IMR-90 (cell line): Measurements from ENCODE around the gene TUB. TPM values are rescaled to one million over a fixed set of nuclear protein-coding genes. Genes with fewer than 3 reads are reported as not detected.
A peak's percentile ranks its signal among the peaks of the same experiment; 100 is the strongest.

Experiments
- ATAC-seq: fragments of 200-7000 bp; cut with Tn5 transposase; 2 replicates; pipeline ENCODE4 v1.9.1; 2020; ENCODE audit warnings: low read depth, mild to moderate bottlenecking, moderate library complexity
- BruUV-seq: library from RNA; stranded (reverse); fragments of 400-500 nt; replicated peaks from 2 replicates; lab custom pipeline; 2021; lab: Mats Ljungman, UMichigan
- CTCF ChIA-PET: fragments of 300-600 bp; formaldehyde crosslinking; extraction: SDS; loops from one replicate; lab custom pipeline; 2021; ENCODE audit warnings: antibody characterized with exemption; lab: Yijun Ruan, JAX
- POLR2A ChIA-PET: fragments of 300-600 bp; sonication (Branson Sonifier 250); formaldehyde crosslinking; loops from one replicate; lab custom pipeline; 2022; ENCODE audit warnings: antibody characterized with exemption; ENCODE audit not compliant: unreplicated experiment; lab: Charles Lee
- DNase-seq: peaks from one replicate; pipeline ENCODE4 v3.0.0; 2013
- H2AFZ ChIP-seq: replicated peaks from 2 replicates; pipeline ENCODE3; 2013; ENCODE audit warnings: low read length, mild to moderate bottlenecking; ENCODE audit not compliant: poor library complexity
- H2AK5ac ChIP-seq: 2 replicates; pipeline ENCODE4 v1.6.1; 2013; ENCODE audit warnings: low read depth, low read length, inconsistent platforms
- H2AK9ac ChIP-seq: replicated peaks from 2 replicates; pipeline ENCODE3; 2013; ENCODE audit warnings: mild to moderate bottlenecking, low read depth, low read length, moderate library complexity; ENCODE audit not compliant: poor library complexity
- H2BK120ac ChIP-seq: 2 replicates; pipeline ENCODE4 v1.6.1; 2013; ENCODE audit warnings: low read depth, low read length, inconsistent platforms
- H2BK15ac ChIP-seq: 3 replicates; pipeline ENCODE4 v1.6.1; 2013; ENCODE audit warnings: low read depth, low read length, inconsistent platforms
- H2BK20ac ChIP-seq: 2 replicates; pipeline ENCODE4 v1.6.1; 2013; ENCODE audit warnings: low read depth, mild to moderate bottlenecking, inconsistent platforms, low read length, moderate library complexity
- H2BK5ac ChIP-seq: 2 replicates; pipeline ENCODE4 v1.6.1; 2013; ENCODE audit warnings: mild to moderate bottlenecking, low read depth, low read length, inconsistent platforms; ENCODE audit not compliant: poor library complexity, severe bottlenecking
- H3K14ac ChIP-seq: replicated peaks from 2 replicates; pipeline ENCODE4 v1.6.1; 2013; ENCODE audit warnings: low read depth, low read length, inconsistent platforms
- H3K18ac ChIP-seq: 2 replicates; pipeline ENCODE4 v1.6.1; 2013; ENCODE audit warnings: low read depth, low read length, control low read depth
- H3K23ac ChIP-seq: 2 replicates; pipeline ENCODE4 v1.6.1; 2013; ENCODE audit warnings: low read depth, low read length, inconsistent platforms
- H3K27ac ChIP-seq: 2 replicates; pipeline ENCODE4 v1.5.1; 2013; ENCODE audit warnings: mild to moderate bottlenecking, control low read depth, low read length; ENCODE audit not compliant: insufficient read depth
- H3K27me3 ChIP-seq: 2 replicates; pipeline ENCODE4 v1.6.1; 2013; ENCODE audit warnings: low read length; ENCODE audit not compliant: control insufficient read depth, insufficient read depth
- H3K36me3 ChIP-seq: 2 replicates; pipeline ENCODE4 v1.6.1; 2013; ENCODE audit warnings: low read length, mixed read lengths; ENCODE audit not compliant: control insufficient read depth, insufficient read depth
- H3K4ac ChIP-seq: 2 replicates; pipeline ENCODE4 v1.6.1; 2013; ENCODE audit warnings: low read depth, low read length, inconsistent platforms
- H3K4me1 ChIP-seq: 2 replicates; pipeline ENCODE4 v1.6.1; 2013; ENCODE audit warnings: low read length, mixed read lengths; ENCODE audit not compliant: control insufficient read depth, insufficient read depth
- H3K4me2 ChIP-seq: 2 replicates; pipeline ENCODE4 v1.6.1; 2013; ENCODE audit warnings: low read depth, mild to moderate bottlenecking, control low read depth, low read length, moderate library complexity
- H3K4me3 ChIP-seq: 2 replicates; pipeline ENCODE4 v1.5.1; 2013; ENCODE audit warnings: low read depth, mild to moderate bottlenecking, control low read depth, low read length, moderate library complexity; ENCODE audit not compliant: insufficient read depth
- H3K56ac ChIP-seq: 2 replicates; pipeline ENCODE4 v1.6.1; 2013; ENCODE audit warnings: low read length, inconsistent platforms; ENCODE audit not compliant: insufficient read depth; ENCODE audit errors: extremely low read depth
- H3K79me1 ChIP-seq, 2 experiments: 2 replicates each; pipeline ENCODE4 v1.6.1; 2013; ENCODE audit warnings: low read length in 2 of 2, inconsistent platforms in 1 of 2, low read depth in 1 of 2
- H3K9ac ChIP-seq: 2 replicates; pipeline ENCODE4 v1.6.1; 2013; ENCODE audit warnings: low read depth, low read length, control low read depth
- H3K9me1 ChIP-seq: 2 replicates; pipeline ENCODE4 v1.6.1; 2013; ENCODE audit warnings: low read length, inconsistent platforms; ENCODE audit not compliant: insufficient read depth
- H3K9me3 ChIP-seq: 2 replicates; pipeline ENCODE4 v1.6.1; 2013; ENCODE audit warnings: low read length; ENCODE audit not compliant: control insufficient read depth, insufficient read depth
- H4K20me1 ChIP-seq: 2 replicates; pipeline ENCODE4 v1.6.1; 2013; ENCODE audit warnings: low read length, inconsistent platforms; ENCODE audit not compliant: insufficient read depth
- H4K5ac ChIP-seq: 2 replicates; pipeline ENCODE4 v1.6.1; 2013; ENCODE audit warnings: mild to moderate bottlenecking, low read depth, low read length, control low read depth
- H4K8ac ChIP-seq, 2 experiments: 2 replicates each; pipeline ENCODE4 v1.6.1; 2013; ENCODE audit warnings: low read depth in 2 of 2, low read length in 2 of 2, control low read depth in 1 of 2, inconsistent platforms in 1 of 2
- H4K91ac ChIP-seq: 2 replicates; pipeline ENCODE4 v1.6.1; 2013; ENCODE audit warnings: low read depth, low read length, inconsistent platforms; ENCODE audit not compliant: insufficient read depth
- BHLHE40 ChIP-seq: fragments of 150-350 bp; IDR thresholded peaks from 2 replicates; pipeline ENCODE4 v1.6.1; 2016; ENCODE audit warnings: mild to moderate bottlenecking, low read depth, low read length
- CEBPB ChIP-seq: IDR thresholded peaks from 2 replicates; pipeline ENCODE4 v1.6.1; 2012; ENCODE audit warnings: low read depth, low read length, improper control_type of control experiment
- CHD1 ChIP-seq: IDR thresholded peaks from 2 replicates; pipeline ENCODE4 v1.6.1; 2012; ENCODE audit warnings: low read depth, low read length, improper control_type of control experiment
- CTCF ChIP-seq: conservative IDR thresholded peaks from 2 replicates; pipeline ENCODE4 v1.5.1; 2012; ENCODE audit warnings: mild to moderate bottlenecking, low read depth, low read length, improper control_type of control experiment
- FOS ChIP-seq: fragments of 150-350 bp; IDR thresholded peaks from 2 replicates; pipeline ENCODE4 v1.6.1; 2016; ENCODE audit warnings: low read depth, low read length
- MAFK ChIP-seq: IDR thresholded peaks from 2 replicates; pipeline ENCODE4 v1.6.1; 2012; ENCODE audit warnings: low read depth, low read length, improper control_type of control experiment
- MAZ ChIP-seq: IDR thresholded peaks from 2 replicates; pipeline ENCODE4 v1.6.1; 2012; ENCODE audit warnings: low read depth, mild to moderate bottlenecking, low read length, improper control_type of control experiment, moderate library complexity, borderline replicate concordance
- MXI1 ChIP-seq: IDR thresholded peaks from 2 replicates; pipeline ENCODE4 v1.6.1; 2012; ENCODE audit warnings: low read depth, mild to moderate bottlenecking, low read length, moderate library complexity, borderline replicate concordance
- POLR2A ChIP-seq: IDR thresholded peaks from 2 replicates; pipeline ENCODE4 v1.6.1; 2012; ENCODE audit warnings: mild to moderate bottlenecking, low read depth, low read length
- RAD21 ChIP-seq: IDR thresholded peaks from 2 replicates; pipeline ENCODE4 v1.6.1; 2012; ENCODE audit warnings: low read length, improper control_type of control experiment
- RFX5 ChIP-seq: IDR thresholded peaks from 2 replicates; pipeline ENCODE4 v1.8.0; 2012; ENCODE audit warnings: low read depth, mild to moderate bottlenecking, low read length, moderate library complexity
- WGBS, 2 experiments: methylation state at CpG; one replicate each; pipeline versions ENCODE4 v1.1.5 to v1.1.7; 2013; ENCODE audit warnings: missing lambda C conversion rate in 2 of 2; ENCODE audit not compliant: insufficient read length in 1 of 2; ENCODE audit errors: extremely low coverage in 2 of 2; 5-methylcytosine and 5-hydroxymethylcytosine counted together
- dilution Hi-C: fragments of 300-500 bp; cut with HindIII; formaldehyde crosslinking; loops from one replicate; pipeline ENCODE4 v1.14.3; 2018; ENCODE audit warnings: low sequenced_read_pairs; ENCODE audit not compliant: unreplicated experiment
- in situ Hi-C: fragments of 300-500 bp; cut with MboI; formaldehyde crosslinking; loops from 3 replicates; pipeline ENCODE4 v1.14.3; 2019; ENCODE audit warnings: low sequenced_read_pairs, inconsistent platforms, mixed read lengths
- intact Hi-C: fragments of 100-400 bp; cut with micrococcal nuclease; formaldehyde crosslinking; loops from 2 replicates; pipeline ENCODE4 v1.10.0; 2022
- polyA plus RNA-seq, 3 experiments: library from polyadenylated mRNA; depleted of rRNA; stranded (reverse); fragments of >200 nt; gene quantifications; 2 replicates each; pipeline ENCODE4 v1.2.3, GENCODE V29; 2012; ENCODE audit warnings: low replicate concordance in 1 of 3
- total RNA-seq: library from RNA; depleted of rRNA; stranded (reverse); fragments of >200 nt; gene quantifications from 2 replicates; pipeline ENCODE4 v1.2.3, GENCODE V29; 2012

The TUB gene
- total and polyA plus RNA-seq, 2 of the 4 experiments (the other 2 are of a cell fraction), result 11.8 to 12.9 TPM

- 100% methylated on average over 4 of the region's 8 CpGs; no CpG with 5 or more reads in 1 of the 2 experiments for WGBS, 2 experiments
- Histone ChIP-seq H4K91ac (no peak overlapping the region), H3K27me3 (no peaks in the 10 kb centered on the region; the same call in 1 of the 2 replicates), H3K27ac (no peak overlapping the region), H3K23ac (no peak overlapping the region), H2BK20ac (no peak overlapping the region), H3K9ac (no peak overlapping the region), H3K4me2 (no peak overlapping the region), H4K5ac (no peak overlapping the region), H2BK15ac (no peak overlapping the region), H3K4me1 (peaks cover 10% of the 10 kb centered on the region), H3K9me1 (peaks cover 17% of the 10 kb centered on the region), H2AK9ac (peak overlapping the region; percentile 70), H3K14ac (no peak overlapping the region), H2BK5ac (no peak overlapping the region), H3K79me1 (no peaks in the 10 kb centered on the region), H3K18ac (no peak overlapping the region), H3K9me3 (no peaks in the 10 kb centered on the region), H2BK120ac (no peak overlapping the region), H3K4me3 (no peak overlapping the region), H3K56ac (no peak overlapping the region), H2AFZ (no peak overlapping the region), H3K36me3 (no peaks in the 10 kb centered on the region), H4K8ac (no peak overlapping the region), H4K20me1 (no peaks in the 10 kb centered on the region), H3K4ac (no peak overlapping the region), H2AK5ac (no peak overlapping the region)
- no peak for TF ChIP-seq CHD1
- TF ChIP-seq RAD21, result no peak
- no peak for TF ChIP-seq MAFK
- no peak for TF ChIP-seq CTCF
- TF ChIP-seq FOS, result no peak
- no peak for TF ChIP-seq BHLHE40
- no peak for TF ChIP-seq CEBPB
- no peak for TF ChIP-seq RFX5
- no peak for TF ChIP-seq POLR2A
- TF ChIP-seq MXI1, result no peak
- no peak for TF ChIP-seq MAZ
- intact Hi-C loops (no loop called here), dilution Hi-C loops (no loop called here), in situ Hi-C loops (no loop called here)
- CTCF ChIA-PET, result no interaction called here
- no peak for ATAC-seq
- no TSS peak for BruUV-seq
- POLR2A ChIA-PET, result no interaction called here
- DNase-seq, result no peak
Measured at GRCh38 chr11:8059030-8059429, 22.0 kb upstream of the TUB start.
